Peyer's patch (tissue), 4 donors: ENCODE results near the gene NAT8L.
A peak's percentile ranks its signal among the peaks of the same experiment; 100 is the strongest.

Experiments used
- POLR2A ChIP-seq, 2 donors: fragments of 450-650 bp; IDR thresholded peaks; one replicate each; pipeline ENCODE4 v1.5.1; 2017; ENCODE audit warnings: antibody characterized with exemption in 2 of 2, mild to moderate bottlenecking in 2 of 2, moderate library complexity in 2 of 2
- TF ChIP-seq, protein P1 (sequence below), 6 experiments: fragments of 450-650 bp in 4 of 6; fragments of 200-600 bp in 2 of 6; sonication (generic) in 1 of 6; IDR thresholded peaks; one replicate each; pipeline ENCODE4 v1.5.1; 2017 to 2019; ENCODE audit warnings: antibody characterized with exemption in 6 of 6, mild to moderate bottlenecking in 3 of 6, moderate library complexity in 1 of 6

DNA sequence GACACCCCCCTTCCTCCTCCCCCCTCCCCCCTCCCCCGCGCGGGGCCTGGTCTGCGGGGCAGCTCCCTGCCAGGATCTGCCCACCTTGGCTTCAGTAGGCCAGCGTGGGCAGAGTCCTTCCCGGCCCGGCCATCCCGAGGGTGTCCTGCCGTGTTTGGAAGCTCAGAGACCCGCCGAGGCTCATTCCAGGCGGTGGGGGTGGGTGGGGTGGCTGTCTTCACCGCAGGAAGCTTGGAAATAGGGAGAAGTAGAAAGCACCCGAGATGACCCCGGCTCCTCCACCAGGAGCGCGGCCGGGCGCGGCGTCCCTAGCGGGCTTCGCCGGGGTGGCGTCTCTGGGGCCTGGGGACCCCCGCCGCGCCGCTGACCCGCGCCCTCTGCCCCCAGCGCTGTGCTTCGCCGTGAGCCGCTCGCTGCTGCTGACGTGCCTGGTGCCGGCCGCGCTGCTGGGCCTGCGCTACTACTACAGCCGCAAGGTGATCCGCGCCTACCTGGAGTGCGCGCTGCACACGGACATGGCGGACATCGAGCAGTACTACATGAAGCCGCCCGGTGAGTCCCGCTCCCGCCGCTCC lies 1.6 kb downstream of the NAT8L start:
- TF ChIP-seq, protein P1, sequence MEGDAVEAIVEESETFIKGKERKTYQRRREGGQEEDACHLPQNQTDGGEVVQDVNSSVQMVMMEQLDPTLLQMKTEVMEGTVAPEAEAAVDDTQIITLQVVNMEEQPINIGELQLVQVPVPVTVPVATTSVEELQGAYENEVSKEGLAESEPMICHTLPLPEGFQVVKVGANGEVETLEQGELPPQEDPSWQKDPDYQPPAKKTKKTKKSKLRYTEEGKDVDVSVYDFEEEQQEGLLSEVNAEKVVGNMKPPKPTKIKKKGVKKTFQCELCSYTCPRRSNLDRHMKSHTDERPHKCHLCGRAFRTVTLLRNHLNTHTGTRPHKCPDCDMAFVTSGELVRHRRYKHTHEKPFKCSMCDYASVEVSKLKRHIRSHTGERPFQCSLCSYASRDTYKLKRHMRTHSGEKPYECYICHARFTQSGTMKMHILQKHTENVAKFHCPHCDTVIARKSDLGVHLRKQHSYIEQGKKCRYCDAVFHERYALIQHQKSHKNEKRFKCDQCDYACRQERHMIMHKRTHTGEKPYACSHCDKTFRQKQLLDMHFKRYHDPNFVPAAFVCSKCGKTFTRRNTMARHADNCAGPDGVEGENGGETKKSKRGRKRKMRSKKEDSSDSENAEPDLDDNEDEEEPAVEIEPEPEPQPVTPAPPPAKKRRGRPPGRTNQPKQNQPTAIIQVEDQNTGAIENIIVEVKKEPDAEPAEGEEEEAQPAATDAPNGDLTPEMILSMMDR (IDR thresholded peaks at IDR 0.05): peak in 1 of 6 experiments; percentile 4
- no peak for TF ChIP-seq POLR2A (IDR thresholded peaks at IDR 0.05)
